ENCODE results near the gene POLR3E.

- TF ChIP-seq, protein P1, sequence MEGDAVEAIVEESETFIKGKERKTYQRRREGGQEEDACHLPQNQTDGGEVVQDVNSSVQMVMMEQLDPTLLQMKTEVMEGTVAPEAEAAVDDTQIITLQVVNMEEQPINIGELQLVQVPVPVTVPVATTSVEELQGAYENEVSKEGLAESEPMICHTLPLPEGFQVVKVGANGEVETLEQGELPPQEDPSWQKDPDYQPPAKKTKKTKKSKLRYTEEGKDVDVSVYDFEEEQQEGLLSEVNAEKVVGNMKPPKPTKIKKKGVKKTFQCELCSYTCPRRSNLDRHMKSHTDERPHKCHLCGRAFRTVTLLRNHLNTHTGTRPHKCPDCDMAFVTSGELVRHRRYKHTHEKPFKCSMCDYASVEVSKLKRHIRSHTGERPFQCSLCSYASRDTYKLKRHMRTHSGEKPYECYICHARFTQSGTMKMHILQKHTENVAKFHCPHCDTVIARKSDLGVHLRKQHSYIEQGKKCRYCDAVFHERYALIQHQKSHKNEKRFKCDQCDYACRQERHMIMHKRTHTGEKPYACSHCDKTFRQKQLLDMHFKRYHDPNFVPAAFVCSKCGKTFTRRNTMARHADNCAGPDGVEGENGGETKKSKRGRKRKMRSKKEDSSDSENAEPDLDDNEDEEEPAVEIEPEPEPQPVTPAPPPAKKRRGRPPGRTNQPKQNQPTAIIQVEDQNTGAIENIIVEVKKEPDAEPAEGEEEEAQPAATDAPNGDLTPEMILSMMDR (IDR thresholded peaks at IDR 0.05), result no peak
- TF ChIP-seq EZH2phosphoT487 (IDR thresholded peaks at IDR 0.05), result no peak
Measured at GRCh38 chr16:22335668-22336246, 38.5 kb downstream of the POLR3E start.

All from neural progenitor cell (in vitro differentiated cells).